ENCODE data around the gene ZNF264.
"Not testable (repeated sequence)": the region's sequence is repeated elsewhere in the genome, so short reads cannot be mapped to it uniquely, and the experiment has no call there.

The ZNF264 gene

DNA sequence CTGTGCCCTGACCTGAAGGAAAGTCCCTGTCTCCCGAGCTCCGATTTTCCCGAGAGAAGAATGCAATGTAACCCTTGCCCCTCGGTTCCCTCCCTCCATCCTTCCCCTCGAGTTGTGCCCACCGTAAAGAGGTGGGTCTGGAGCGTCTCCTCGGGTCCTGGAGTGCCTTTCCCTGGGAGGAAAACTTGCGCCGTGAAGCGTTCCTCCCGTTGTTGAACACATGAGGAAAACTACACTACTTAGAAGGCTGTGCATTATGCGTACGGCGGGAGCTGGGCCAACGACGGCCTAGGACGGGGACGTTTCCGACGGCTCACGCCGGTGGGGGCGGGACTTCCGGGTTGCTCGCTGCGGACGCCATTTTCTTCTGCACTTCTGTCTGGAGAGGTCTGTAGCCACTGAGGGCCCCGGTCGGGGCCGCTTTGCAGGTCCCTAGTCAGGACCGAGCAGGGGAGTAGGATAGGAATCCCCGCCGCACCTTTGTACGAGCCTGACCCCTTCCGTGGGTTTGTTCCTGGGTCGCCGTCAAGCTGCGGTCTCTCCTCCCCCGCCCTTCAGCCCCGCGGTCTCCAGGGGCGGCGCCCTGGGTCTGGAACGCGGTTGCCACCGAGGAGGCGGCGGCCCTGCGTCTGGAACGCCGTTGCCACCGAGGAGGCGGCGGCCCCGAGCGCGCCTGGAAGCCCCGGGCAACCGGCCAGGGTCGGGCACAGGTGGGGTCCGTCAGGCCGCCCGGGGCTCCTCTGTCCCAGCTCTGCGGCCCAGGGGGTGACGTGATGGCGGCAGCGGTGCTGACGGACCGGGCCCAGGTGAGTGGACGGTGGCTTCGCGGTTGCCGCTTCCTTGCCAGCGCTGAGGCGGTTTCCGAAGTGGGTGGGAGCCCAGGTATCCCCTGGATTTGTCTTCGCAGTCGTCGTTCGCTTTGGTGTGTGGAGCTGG lies at the start of gene ZNF264:
TSS of gene ZNF264 (plus strand) at position 360 of the 936 bp plus-strand sequence. CDS start at position 774, 414 bp downstream.
- peak; percentile 87 for DNase-seq (ENCODE audit: low spot score)

DNA sequence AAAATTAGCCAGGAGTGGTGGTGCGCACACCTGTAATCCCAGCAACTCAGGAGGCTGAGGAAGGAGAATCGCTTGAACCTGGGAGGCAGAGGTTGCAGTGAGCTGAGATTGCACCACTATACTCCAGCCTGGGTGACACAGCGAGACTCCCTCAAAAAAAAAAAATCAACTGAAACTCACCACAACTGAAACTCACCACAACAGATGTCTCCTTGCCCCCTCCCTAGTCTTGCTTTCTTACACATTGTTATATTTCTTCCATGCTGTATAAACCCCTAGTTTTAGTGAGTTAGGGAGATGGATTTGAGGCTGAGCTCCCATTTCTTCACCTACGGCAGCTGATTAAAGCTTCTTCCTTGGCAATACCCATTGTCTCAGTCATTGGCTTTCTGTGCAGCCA lies 49.6 kb upstream of the ZNF264 start:
- DNase-seq (ENCODE audit: low spot score): no peak

DNA sequence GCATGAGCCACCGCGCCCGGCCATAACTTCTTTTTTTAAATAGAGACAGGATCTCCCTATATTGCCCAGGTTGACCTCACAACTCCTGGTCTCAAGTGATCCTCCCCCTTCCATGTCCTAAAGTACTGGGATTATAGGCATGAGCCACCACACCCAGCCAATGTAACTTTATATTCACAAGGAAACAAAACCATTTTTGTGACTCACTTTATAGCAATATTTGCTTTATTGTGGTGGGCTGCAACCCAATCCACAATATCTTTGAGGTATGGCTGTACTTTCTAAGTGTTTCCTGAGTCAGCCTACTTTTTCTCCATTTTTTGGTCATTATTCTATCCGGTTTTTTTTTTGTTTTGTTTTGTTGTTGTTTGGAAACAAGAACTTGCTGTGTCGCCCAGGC lies 38.4 kb upstream of the ZNF264 start:
- no peak for DNase-seq (ENCODE audit: low spot score)

DNA sequence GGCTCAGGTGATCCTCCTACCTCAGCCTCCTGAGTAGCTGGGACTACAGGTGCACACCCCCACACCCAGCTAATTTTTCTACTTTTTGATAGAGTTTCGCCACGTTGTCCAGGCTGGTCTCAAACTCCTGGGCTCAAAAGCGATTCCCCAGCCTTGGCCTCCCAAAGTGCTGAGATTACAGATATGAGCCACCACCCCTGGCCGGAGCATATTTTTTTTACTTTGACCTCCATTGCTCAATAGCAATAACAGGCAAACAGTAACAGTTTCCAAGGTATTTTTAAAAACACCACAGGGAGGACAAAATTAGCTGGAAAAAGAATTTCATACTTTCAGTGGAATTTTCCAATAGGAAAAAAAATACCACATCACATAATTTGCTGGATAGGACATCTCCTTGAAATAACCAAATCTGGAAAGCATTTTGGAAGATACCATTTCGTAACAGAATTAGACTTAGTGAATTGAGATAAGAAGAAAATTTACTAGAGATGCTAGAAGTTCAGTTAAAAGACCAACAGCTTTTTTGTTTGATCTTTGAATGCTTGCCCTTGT lies 29.2 kb upstream of the ZNF264 start:
- DNase-seq (ENCODE audit: low spot score): no peak

DNA sequence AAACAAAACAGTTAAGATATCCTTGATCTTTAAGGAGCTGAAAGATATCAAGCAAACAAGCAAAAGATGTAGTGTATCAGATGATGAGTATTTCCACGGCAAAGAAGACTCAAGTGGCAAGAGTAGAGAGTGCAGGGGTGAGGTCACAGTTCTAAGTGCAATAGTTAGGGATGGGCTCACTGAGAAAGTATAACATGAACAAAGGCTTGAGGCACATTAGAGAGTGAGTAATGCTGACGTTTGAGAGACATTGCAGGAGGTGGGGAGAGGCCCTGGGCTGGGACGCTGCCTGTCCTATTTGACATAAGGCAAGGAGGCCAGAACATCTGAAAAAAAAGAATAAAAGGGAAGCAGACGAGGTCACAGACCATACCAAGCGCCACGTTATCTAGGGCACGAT lies 25.5 kb upstream of the ZNF264 start:
- DNase-seq (ENCODE audit: low spot score): no peak

DNA sequence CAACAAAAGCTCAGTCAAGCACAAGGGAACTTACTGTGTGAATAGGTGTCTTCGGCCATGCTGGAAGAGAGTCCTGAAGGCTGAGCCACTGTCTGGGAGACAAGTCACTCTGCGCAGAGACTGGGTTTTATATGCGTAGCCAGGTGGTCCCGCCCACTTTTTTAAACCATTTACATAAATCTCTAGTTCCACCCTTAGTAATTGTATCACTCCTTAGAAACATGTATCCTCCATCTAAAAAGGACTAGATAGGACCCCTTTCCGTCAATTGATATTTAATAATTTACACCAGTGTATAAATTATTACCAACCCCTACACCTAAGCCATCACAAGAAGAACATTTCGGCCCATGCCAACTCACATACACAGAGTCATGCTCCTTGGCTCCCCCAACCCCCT lies 23.9 kb upstream of the ZNF264 start, which contains the start of gene DUXA:
TSS of gene DUXA (minus strand) at position 101 of the 400 bp plus-strand sequence. CDS start at position 59, 42 bp downstream.
- DNase-seq (ENCODE audit: low spot score): no peak

DNA sequence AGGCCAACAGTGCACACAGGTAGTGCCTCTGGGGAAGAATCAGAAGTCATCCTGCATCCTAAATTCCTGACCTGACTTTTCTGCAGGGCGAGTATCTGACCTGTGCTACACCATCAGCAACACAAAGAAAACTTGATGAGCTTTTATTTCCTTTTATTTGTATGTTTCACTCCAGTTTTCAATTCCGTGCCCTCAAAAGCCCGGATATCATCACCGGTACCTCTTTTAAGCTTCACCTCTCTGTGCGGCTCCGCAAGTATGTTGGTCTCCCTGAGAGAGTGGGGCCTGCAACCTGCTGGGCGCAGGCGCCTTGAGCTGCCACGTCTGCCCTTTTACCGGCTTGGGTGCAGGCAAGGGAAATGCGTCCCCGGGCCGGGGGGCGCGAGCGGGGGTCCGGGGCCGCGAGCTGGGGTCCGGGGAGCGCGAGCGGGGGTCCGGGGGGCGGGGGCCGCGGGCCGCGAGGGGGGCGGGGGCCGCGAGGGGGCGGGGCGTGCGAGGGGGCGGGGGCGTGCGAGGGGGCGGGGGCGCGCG lies 19.7 kb upstream of the ZNF264 start:
- DNase-seq (ENCODE audit: low spot score): peak; percentile 59

DNA sequence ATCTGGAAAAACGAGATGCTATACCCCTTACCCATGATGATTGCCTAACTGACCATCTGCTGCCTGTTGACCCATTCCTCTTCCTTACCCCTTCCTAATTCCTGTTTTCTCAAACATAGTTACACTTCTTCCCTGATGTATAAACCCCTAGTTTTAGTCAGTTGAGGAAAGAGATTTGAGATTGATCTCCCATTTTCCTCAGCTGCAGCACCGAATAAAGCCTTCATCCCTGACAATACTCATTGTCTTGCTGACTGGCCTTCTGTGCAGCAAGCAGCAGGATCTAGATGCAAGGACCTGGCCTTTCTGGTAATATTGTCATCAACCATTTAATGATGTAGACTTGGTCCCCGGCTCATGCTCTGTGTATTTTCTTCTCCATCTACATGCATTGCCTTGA lies 999 bp upstream of the ZNF264 start:
- DNase-seq (ENCODE audit: low spot score): no peak

DNA sequence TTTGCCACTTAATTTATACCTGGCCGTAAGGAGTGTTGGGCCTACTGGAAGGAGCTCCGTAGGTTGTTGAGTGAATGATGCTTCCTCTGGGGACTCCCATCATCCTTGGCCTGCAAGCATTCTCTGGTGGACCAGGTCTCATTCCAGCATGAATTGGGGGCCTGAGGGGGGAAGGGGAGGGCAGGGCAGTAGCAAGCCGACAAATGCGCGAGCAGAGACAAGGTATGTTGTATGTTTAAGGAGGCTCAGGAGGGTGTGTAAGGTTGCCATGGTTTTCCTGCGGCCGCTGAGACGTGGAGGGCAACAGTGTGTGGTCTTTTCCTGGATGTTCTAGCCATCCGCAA lies 749 bp downstream of the ZNF264 start:
- peak; percentile 18 for DNase-seq (ENCODE audit: low spot score)

DNA sequence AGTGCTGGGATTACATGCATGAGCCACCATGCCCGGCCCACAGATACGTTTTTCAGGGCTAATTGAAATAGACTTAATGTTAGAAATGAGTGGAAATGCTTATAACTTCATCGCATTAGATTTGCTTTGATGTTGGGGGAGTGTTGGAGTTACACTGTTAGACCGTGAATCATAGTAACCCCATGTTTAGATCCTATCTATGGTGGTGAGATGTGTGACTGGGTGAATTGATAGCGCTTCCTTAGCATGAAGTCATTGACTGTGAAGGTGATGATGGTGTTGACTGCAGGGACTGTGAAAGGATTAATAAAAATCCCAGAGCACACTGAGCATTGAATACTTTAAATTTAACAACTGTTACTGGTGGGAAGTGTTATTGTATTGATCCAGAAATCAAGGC lies 1.7 kb downstream of the ZNF264 start:
- DNase-seq (ENCODE audit: low spot score): no peak

DNA sequence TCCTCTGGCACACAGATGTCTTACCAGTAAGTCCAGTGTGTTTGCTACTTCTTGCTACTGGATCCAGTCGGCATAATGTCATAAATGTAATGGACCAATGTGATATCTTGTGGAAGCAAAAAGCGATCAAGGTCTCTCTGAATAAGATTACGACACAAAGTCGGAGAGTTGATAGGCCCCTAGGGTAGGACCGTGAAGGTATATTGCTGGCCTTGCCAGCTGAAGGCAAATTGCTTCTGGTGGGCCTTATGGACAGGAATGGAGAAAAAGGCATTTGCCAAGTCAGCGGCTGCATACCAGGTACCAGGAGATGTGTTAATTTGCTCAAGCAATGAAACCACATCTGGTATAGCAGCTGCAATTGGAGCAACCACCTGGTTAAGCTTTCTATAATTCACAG lies 6.6 kb downstream of the ZNF264 start:
- not testable (repeated sequence) for DNase-seq (ENCODE audit: low spot score)

DNA sequence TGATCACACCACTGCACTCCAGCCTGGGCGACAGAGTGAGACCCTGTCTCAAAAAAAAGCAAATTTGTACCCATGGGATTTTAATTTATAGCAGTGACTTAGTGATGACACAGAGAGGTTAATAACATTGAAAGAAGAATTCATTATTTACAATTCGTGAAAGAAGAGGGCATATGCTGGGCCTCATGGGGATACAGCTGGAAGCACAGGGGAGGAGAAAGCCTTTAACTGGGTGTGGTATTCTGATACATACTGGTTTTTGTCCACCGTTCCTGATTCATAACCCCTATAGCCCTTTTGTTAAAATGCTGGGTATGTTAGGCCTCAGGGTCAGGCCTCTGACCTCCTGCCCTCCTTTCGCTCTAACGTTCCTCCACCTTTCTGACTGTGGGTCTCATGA lies 10.9 kb downstream of the ZNF264 start:
- DNase-seq (ENCODE audit: low spot score): no peak

DNA sequence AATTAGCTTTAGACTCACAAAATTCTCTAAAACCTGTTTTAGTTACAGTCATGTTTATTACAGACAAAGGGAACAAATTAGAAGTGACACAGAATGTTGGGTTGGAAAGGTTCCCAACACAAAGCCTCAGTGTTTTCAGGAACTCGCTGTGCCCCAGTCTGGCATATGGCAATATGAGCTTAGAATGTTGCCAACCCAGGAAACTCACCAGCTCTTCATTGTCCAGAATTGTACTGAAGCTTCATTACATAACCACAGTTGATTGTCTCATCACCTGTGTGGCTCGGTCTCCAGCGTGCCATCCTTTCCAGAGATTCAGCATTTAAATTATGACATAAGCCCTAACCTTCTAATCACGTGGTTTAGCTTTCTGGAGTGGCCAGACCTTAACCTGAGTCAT lies 19.1 kb downstream of the ZNF264 start:
- DNase-seq (ENCODE audit: low spot score): peak; percentile 5

DNA sequence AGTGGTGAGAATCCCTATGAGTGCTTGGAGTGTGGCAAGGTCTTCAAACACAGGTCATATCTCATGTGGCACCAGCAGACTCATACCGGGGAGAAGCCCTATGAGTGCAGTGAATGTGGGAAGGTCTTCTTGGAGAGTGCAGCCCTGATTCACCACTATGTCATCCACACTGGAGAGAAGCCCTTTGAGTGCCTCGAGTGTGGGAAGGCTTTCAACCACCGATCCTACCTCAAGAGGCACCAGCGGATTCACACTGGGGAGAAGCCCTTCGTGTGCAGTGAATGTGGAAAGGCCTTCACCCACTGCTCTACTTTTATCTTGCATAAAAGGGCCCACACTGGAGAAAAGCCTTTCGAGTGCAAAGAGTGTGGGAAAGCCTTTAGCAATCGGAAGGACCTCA lies 20.8 kb downstream of the ZNF264 start:
- no peak for DNase-seq (ENCODE audit: low spot score)

DNA sequence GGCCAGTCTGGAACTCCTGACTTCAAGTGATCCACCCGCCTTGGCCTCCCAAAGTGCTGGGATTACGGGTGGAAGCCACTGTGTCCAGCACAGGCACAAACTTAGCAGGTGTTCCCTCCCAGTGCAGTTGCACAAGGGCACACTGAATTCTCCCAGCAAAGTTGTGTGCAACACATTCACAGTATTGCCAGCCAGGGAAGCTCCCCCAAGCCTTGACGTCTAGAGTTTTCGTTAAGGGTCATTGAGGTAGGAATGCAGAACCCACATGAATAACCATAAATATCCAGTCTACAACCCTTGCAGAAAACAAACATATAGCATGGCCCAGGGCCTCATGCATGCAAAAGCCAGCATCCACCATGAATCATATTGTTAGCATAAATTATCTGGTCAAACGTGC lies 36.2 kb downstream of the ZNF264 start:
- DNase-seq (ENCODE audit: low spot score): no peak

DNA sequence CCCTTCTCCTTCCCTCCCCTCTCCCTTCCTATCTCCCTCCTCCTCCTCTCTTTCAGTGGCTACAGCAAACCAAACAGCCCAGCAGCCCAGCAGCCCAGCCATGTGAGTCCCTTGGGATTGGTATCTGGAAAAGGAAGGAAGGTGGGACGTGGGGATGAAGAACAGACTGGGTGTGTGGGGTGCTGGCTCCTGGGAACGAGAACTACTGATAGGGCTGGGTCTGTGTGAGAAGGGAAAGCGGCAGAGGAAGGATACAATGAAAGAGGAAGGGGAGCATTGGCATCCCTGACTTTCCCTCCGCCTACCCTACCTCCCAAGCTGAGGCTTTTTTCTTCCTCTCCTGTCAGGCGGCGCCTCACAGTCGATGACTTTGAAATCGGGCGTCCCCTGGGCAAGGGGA lies 40.4 kb downstream of the ZNF264 start:
- no peak for DNase-seq (ENCODE audit: low spot score)

DNA sequence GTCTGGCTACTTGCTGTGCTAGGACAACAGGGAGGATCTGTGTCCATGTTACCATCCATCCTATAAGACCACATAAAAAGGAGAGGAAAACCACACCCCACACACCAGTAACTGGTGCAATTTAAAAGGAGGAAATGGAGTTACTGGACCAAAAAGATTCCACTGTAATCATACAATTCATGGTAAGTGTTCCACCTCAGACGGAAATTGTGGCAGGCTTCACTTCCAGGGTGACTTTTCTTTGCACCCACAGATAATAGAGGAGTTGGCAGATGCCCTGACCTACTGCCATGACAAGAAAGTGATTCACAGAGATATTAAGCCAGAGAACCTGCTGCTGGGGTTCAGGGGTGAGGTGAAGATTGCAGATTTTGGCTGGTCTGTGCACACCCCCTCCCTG lies 41.9 kb downstream of the ZNF264 start:
- no peak for DNase-seq (ENCODE audit: low spot score)

DNA sequence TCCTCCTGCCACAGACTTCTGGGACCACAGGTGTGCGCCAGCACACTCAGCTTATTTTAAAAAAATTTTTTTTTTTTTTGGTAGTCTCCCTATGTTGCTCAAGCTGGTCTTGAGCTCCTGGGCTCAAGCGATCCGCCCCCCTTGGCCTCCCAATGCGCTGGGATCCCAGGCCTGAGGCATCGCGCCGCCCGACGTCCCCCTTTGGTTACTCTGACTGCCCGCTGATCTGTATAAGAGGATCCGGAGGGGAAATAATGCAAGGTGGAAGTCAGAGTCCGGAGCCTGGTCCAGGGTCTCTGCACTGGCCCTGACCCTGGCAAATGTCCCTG lies 48.6 kb downstream of the ZNF264 start:
- DNase-seq (ENCODE audit: low spot score): no peak

DNA sequence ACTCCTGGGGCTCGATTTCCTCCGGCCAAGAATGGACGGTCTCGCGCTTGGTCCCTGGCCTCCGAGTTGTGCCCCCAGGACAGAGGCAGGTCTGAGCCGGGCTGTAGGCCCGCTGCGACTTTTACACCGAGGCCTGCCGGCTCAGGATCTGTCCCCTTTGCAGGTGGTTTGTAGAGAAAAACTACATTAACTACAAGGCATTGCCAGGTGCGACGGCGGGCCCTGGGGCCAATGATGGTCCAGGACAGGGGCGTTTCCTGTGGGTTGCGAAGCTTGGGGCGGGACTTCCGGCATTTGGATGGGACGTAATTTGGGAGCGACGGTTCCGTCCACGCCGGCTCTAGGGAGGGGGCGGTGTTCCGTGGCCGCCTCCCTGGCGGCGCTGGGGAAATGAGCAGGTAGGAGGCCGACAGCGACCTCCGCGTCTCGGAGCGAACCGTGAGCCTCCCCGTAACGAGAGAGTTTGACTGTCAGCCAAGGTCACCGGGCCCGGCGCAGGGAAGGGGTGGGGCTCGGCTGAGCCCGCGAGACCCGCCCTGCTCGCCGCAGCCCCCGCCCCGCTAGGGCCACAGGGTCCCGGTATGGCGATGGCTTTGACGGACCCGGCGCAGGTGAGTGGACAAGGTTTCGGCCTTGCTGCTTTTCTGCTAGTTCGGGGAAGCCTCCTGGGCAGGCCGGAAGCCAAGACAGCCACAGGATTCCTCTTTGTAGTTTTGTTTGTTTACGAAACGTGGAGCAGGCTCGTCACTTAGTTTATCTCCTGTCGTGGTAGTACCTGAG lies 49.2 kb downstream of the ZNF264 start, which contains the start of gene ZNF805:
TSS of gene ZNF805 (plus strand) at position 322 of the 780 bp plus-strand sequence. CDS start at position 582, 260 bp downstream.
- DNase-seq (ENCODE audit: low spot score): peak; percentile 93

DNA sequence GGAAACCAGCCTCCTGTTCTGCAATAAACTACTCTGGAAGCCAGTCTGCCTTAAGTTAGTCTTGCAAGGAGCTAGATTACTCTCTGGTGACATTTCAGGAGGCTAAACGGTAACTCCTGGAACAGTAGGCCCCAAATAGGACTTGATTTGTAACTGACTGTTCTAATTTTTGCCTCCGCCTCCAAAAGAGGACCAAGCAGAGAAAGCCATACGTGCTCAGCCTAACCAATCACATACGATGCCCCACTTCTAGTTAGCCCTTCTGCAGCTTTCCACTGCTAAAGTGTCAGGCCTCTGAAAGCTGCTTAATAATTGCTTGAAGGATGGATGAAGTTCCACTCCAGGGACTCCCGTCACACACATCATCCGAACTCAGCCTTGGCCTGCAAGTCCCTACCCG lies 49.9 kb downstream of the ZNF264 start:
- DNase-seq (ENCODE audit: low spot score): peak; percentile 12

DNA sequence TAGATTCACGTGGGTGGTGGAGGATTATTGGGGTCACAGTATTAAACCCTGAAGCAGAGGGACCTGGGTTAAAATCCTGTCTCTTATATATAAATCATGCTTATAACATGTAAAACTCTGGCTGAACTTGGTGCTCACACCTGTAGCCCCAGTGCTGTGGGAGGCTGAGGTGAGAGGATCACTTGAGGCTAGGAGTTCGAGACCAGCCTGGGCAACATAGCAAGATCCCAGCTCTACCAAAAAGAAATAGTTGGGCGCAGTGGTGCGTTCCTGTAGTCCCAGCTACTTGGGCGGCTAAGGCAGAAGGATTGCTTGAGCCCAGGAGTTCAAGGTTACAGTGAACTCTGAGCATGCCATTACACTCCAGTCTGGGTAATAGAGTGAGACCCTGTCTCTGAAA lies 51.5 kb downstream of the ZNF264 start:
- DNase-seq (ENCODE audit: low spot score): no peak

DNA sequence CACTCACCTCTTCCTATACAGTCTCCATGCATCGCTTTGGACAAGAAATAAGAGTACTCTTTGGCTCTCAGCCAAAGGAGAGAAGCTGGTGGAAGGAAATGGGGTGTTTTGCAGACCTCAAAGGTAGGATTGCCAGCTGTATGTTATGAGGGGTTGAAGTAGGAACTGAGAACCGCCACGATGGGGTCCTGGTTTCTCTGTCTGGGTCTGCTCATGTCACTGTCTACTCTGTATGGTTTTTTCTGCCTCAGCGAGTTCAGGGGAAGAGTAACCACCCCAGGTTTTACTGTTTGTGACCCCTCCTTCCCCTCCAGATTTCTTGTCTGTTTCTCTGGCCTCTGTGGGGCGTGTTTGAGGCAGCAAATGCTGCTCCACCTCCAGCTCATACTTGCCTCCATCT lies 53.2 kb downstream of the ZNF264 start:
- DNase-seq (ENCODE audit: low spot score): no peak

DNA sequence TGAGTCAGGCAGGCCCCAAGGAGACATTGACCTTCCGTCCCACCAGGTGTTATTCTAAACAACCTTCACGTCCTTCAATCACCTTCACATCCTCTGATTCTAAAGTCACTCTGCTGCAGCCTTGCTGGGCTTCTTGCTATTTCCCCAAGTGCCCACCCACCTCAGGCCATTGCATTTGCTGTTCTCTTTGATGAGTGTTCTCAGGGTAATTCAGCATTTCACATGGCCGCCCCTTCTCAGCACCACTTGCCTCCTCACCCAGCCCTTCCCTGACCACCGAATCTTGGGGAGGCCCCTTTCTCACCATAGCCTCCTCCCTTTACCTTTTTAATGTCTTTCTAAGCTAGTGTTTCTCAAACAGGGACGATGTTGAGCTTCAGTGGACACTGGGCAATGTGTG lies 53.8 kb downstream of the ZNF264 start:
- no peak for DNase-seq (ENCODE audit: low spot score)
